SK-MEL-5 (cell line): ENCODE measurements around the gene FOXN3. TPM values are rescaled to one million over a fixed set of nuclear protein-coding genes. Genes with fewer than 3 reads are reported as not detected.
A peak's percentile ranks its signal among the peaks of the same experiment; 100 is the strongest.
"Not testable (repeated sequence)": the region's sequence is repeated elsewhere in the genome, so short reads cannot be mapped to it uniquely, and the experiment has no call there.

Experiments used
- DNase-seq: peaks from one replicate; pipeline ENCODE4 v3.0.0-alpha.2; 2016; ENCODE audit warnings: low read depth, low spot score
- in situ Hi-C: cut with HindIII; loops from 2 replicates; pipeline ENCODE4 v1.10.0; 2016; ENCODE audit warnings: low sequenced_read_pairs, high pct_unique_total_duplicates, low pct_unique_long_range_greater_than_20kb
- total RNA-seq: library from RNA; depleted of rRNA; stranded (reverse); fragments of >200 nt; shearing (Covaris generic); gene quantifications from 2 replicates; pipeline ENCODE4 v1.2.3, GENCODE V29; 2014

FOXN3 gene
- total RNA-seq, 1 experiment from 2014 or later = 6.2 TPM

DNA sequence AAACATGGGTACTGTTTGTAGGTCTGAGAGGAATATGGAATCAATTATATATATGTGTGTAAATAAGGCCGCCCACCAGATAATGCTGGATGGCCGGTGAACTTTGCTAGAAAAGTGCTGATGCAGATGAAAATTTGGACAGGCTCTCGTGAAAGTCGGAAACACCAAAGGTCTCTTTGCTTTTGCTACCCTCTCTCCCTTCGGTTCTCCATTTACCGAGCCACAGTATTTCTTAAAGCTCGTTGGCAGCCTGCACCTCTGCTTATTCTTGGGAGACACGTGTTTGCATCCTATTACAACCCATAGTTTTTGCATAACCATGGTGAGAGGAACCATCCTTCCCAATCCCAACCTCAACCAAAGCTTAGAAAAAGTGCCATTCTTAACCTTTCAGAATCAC, 109.6 kb downstream of the FOXN3 start:
- in situ Hi-C loops = no loop called here
- DNase-seq = no peak

DNA sequence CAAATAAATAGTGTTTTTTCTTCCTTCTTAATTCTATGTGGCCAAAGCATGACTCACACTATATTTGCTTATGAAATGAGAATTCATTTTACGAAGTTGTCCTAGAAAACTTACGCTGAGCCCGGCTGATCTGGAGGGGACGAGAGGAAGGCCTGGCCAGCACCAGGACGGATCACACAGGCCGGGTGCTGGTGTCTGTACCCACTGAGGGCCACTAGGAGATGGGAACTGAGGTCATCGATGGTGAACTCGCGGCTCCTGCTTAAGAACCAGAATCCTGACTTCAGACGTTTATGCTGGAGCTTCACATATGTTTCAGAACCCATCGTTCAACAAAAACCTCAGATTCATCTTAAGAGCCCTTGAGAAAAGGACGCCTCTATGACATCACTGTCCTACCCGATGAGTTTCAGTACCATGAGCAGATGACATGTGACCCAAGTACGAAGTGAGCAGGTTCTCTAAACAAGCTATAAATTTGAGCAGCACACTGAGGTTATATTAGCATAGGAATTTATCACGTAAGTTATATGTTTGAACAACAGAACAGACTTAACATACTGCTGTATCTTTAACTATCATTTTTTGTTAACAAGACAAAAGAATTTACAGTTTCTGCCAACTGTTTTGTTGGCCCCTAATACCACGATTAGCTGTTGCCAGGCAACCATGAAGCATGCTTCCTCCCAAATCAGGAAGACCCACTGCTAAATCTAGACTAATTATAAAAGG, 111.9 kb downstream of the FOXN3 start:
- DNase-seq = no peak
- in situ Hi-C loops = no loop called here

DNA sequence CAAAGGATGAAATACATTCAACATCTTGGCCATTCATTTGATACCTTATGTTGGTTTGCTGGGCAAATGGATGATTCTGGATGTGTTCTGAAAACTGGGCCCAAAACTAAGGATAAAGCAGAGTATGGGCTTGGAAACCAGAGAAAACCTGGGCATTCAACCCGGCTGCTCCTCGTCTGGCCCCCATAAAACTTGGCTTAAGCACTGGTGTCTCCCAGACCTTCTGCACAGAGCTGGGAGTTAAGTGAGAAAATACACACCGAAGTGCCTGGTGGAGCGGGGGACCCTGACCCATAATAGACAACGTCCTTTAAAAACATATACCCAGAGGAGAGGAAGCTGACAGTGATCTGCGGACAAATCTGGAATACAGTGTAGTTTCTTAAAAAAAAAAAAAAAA, 112.5 kb downstream of the FOXN3 start:
- no peak for DNase-seq
- in situ Hi-C loops = no loop called here

DNA sequence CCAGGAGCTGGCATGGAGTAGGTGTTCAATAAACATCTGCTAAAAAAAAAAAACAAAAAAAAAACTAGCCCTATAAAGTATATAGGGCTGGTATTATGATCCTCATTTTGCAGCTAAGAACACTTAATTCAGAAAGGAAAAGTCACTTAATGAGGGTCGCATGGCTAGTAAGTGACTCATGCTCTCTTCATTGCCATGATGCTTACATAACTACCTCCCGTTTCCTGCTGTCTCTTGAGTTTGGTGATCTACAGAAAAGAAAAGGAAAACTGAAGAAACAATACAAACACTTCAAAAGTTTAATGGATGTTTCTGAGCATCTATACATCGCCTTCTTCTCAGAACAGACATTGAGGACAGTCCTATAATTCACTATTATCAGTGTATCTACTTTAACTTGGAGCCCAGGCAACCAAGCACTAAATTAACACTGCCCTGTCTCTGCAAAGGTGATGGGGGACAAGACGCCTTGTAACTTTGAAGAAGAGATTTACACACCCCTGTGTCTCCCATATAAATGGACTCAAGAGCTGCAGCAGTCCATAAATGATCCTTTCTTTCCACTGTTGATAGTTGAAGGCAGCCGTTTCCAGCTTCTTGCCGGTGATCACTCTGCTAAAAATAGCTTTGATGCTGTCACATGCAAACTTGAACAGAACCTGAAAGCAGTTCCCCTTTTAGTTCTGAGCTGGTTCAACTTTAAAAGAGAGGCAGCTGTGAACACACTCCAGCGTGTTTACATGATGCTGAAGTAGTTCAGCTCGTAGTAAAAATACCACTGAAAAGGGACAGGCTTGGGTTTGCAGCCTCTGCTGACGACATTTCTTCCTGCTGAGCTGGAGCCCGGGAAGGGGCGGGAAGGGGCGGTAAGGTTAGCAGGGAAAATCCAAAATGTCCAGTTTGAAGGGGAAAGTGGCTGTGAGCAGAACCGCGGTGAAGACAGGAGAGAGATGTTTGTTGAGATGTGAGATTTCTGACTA, 113.3 kb downstream of the FOXN3 start:
- peak; percentile 11 for DNase-seq

DNA sequence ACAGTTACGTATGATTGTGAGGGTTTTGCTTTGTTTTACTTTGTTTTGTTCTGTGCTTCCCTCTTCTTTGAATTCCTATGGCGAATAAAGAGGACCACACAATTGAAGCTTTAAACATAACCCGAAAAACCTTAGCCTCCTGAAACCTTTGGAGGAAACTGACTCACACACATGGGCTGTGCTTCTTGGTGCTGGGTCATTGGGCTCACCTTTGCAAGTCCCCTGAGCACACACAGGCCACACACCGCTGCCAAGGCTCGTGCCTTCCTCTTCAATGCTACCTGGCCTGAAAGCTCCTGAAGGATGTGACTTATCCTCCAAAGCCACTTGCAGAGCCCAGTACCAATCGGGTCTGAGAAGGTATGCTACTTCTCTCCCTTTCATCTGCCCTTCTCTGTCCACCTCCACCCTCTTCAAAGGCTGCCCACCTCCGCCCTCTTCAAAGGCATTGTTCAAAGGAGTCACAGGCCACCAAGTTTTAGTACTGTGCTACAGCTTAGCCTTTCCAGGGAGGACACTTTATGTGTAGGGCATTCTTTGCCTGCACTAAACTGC, 114.6 kb downstream of the FOXN3 start:
- in situ Hi-C loops = no loop called here
- DNase-seq = no peak

More for the DNA sequence above, 113.3 kb downstream of the FOXN3 start:
- in situ Hi-C loops = no loop called here

DNA sequence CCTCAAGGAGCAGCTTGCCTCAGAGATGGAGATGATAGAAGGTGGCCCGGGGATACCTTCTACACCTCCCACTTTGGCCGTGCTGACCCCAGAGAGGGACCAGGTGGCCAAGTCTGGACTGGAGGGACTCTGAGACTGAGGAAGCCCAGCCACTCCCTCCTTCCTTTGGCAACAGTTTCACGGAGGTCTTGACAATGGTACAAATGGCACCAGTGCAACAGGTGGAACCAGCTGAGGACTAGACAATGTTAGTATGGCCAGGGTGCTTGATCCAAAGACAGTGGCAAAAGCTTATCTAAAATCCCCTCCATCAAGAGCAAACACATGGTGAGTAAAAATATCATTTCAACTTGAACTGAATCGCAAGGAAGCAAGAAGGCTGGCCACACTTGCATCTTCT, 117.4 kb downstream of the FOXN3 start:
- in situ Hi-C loops = no loop called here
- no peak for DNase-seq

DNA sequence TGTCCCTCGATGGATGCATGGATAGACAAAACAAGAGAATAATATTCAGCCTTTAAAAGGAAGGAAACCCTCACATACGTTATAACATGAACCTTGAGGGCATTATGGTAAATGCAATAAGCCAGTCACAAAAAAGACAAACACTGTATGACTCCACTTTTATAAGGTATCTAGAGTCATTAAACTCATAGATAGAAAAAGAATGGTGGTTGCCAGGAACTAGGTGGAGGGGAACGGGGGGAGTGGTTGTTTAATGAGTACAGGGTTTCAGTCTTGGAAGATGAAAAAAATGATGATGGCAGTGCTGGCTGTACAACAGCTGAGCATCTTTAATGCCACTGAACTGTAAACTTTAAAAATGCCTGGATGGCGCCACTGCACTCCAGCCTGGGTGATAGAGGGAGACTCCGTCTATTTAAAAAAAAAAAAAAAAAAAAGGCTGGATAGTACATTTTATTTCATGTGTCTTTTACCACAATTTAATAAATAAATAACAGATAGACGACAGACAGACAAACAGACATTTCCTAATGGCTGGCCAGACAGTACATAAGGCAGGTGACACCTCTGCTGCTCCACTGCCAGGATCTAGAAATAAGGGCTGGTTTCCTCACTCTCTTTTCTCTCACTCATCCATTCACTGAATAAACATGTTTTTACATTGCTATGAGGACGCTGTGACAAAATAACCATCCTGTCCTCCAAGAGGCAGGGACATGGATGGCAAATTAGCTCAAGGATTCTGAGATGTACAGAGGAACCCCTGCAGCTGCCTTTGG, 118.8 kb downstream of the FOXN3 start:
- DNase-seq = no peak
- in situ Hi-C loops = no loop called here

DNA sequence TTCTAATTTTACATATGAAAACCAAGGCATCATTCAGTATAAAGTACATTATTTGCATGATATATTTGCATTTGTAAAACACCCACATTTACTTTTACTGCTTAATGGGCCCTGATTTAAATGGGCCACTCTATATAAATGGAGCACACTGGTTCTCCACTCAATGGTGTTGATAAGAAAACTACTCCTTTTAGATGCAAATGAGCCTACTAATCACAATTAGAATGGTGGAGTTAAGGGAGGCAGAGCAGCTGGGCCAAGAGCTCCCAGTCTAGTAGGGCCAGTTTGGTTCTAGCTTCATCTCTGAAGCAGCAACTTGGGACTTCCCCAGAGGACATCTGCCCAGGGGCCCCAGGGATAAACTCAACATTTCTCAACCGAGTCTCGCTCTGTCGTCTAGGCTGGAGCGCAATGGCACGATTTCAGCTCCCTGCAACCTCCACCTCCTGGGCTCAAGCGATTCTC, 120.7 kb downstream of the FOXN3 start:
- in situ Hi-C loops = no loop called here

DNA sequence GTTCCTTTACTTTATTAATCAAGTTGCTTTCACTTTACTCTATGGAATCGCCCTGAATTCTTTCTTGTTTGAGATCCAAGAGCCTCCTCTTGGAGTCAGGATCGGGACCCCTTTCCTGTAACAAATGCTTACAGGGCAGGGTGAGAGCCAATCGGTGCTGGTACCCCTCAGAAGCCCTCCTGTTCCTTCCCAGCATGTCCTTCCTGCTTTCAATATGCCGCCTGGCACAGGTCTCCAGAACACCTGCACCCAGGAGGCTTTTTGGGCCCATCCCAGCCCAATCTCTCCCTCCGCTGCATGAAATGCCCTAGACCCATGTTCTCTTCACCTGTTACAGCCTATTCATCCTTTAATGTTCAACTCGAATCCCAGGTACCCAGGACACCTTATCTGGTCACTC, 122.2 kb downstream of the FOXN3 start:
- in situ Hi-C loops = no loop called here
- no peak for DNase-seq

More for the DNA sequence above, 120.7 kb downstream of the FOXN3 start:
- DNase-seq = no peak

DNA sequence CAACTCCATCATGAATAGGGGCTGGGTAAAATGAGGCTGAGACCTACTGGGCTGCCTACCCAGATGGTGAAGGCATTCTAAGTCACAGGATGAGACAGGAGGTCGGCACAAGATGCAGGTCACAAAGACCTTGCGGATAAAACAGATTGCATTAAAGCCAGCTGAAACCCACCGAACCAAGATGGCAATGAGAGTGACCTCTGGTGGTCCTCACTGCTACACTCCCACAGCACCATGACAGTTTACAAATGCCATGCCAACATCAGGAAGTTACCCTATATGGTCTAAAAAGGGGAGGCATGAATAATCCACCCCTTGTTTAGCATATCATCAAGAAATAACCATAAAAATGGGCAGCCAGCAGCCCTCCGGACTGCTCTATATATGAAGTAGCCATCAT, 122.6 kb downstream of the FOXN3 start:
- DNase-seq, in situ Hi-C loops: not testable (repeated sequence)

DNA sequence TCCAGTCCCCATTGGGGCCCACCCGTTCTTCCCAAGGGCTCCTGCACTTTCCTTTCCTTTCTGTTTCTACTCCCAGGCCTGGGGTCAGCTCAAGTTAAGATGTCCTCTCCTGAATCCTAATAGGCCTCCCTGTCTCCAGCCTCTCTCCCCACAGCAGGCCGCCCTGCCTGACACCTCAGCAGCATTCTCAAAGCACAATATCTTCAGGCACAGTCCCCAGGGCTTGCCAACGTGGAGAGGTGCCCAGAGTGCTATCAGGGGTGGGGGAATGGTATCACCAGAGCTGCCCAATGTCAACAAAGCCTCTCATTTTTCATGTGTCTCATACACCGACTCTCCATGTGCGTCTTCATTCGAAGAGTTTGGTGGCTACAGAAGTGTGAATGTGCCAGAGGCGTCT, 123.0 kb downstream of the FOXN3 start:
- no peak for DNase-seq
- in situ Hi-C loops = no loop called here

DNA sequence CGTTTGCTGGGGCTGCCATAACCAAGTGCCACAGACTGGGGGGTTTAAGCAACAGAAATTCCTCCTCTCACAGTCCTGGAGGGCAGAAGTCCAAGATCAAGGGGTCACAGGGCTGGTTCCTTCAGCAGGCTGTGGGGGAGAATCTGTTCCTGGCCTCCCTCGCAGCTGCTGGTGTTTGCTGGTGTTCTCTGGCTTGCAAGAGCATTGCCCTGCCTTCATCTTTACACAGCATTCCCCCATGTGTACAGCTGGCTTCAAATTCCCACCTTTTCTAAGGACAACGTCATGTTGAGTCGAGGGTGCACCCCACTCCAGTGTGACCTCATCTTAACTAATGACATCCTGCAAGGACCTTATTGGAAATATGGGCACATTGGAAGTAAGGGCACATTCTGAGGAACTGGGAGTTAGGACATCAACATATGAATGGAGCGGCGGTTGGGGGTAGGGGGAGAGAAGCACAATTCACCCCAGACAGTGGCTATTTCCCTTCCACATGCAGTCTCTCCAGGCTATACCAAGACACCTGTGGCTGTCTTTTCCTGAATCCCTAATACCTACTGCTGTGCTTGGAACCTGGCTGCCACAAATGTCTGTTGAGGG, 123.6 kb downstream of the FOXN3 start:
- DNase-seq = no peak
- in situ Hi-C loops = no loop called here

DNA sequence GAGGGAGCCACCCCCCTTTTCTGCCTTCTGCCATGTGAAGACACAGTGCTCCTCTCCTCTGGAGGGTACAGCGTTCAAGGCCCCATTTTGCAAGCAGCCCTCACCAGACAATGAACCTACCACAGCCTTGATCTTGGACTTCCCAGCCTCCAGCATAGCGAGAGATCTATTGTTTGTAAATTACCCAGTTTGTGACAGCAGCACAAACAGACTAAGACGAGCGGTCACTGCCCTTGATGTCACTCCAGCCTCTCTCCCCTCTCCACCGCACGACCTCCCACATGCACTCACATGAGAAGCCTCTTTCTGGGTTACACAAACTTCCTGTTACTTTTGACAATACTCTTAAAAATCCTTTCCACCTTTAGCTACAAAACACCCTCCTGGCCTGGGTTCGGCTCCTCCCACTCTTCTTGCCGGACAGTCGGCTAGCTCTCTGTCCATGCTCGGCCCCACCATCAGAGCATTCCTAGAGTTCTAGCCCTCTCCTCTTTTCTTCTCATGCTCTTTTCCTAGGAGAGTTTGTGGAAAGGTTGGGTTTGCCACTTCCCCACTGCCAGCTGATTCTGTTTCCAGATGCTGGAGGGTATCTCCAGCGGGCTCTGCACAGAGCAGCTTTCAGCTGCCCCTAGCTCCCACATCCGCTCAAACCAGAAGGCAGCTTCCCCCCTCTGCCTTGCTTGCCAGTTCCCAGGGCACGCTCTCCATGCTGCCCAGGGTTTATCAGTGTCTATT, 124.3 kb downstream of the FOXN3 start:
- no peak for DNase-seq
- in situ Hi-C loops = no loop called here

DNA sequence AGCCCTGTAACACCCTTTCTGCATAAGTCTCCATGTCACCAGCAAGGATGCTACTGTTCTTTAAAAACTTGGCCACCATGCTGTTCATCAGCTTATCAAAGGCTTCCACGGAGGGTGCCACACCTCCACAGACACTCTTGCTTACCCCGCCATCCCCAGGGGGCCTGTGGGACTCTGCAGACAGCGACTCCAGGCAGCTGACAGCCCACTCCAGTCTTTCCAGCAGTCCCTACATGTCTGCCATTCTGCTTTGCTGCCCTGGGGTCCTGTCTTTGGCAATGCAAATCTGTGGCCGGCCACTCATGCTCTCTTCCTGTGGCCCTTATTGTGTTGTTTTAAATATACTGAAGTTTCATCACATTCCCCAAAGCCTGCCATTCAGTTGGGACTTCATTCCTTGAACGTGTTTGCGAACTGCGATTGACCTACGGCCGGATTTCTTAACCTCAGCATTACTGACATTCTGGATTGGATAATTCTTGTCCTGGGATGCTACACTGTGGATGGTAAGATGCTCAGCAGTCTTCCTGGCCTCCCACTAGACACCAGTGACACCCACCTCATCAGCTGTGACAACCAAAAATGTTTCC, 125.6 kb downstream of the FOXN3 start:
- in situ Hi-C loops = no loop called here
- DNase-seq = no peak

DNA sequence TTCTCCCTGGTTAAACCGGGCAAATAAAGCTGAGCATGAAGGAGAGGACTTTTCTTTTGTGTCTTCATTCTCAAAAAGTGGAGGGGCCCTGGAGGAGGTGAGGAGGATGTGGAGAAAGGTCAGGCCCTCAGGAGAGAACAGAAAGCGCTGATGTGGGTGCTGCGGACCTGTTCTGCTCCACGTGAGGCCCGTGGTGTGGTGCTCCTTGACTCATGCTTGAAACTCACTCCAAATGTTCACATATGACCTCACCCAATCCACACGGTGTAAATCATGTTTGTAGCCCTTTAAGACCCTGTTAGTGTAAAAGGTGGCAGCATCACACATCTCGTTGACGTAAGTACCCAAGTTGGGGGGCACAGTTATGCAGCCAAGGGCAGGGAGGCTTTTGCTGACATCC, 126.2 kb downstream of the FOXN3 start:
- in situ Hi-C loops = no loop called here
- DNase-seq = no peak

DNA sequence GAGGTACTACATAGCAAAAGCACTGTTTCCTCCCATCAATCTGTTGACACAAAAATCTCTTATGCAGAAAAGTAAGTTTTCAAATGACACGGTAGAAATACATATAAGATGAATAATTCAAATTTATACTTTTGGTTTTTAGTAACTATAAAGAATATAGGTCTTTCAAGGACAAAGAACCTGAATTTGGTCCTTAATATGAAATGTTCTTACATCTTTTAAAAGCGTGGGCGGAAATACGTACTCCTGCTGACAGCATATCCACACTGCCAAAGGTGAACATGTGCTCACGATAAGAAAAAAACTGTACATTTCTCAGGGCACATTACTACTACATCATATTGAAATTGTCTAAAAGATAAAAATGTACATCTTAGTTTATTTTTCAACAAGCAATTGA, 127.6 kb downstream of the FOXN3 start:
- in situ Hi-C loops = no loop called here
- no peak for DNase-seq
